CD14-positive monocyte (primary cell): ENCODE data around the gene TANGO6. TPM values are rescaled to one million over a fixed set of nuclear protein-coding genes. Genes with fewer than 3 reads are reported as not detected.

ENCODE experiments used
- DNase-seq, 3 donors: peaks; one replicate each; pipeline ENCODE4 v3.0.0-alpha.2; 2011 to 2022
- H2AFZ ChIP-seq: 2 replicates; pipeline ENCODE4 v1.6.0; 2012; ENCODE audit warnings: mild to moderate bottlenecking, low read depth, low read length, inconsistent platforms; ENCODE audit not compliant: insufficient read depth, poor library complexity, severe bottlenecking
- H3K27ac ChIP-seq, 2 donors: 1 replicate in 1 of 2; 2 replicates in 1 of 2; pipeline ENCODE4 v1.5.1; 2012 to 2013; ENCODE audit warnings: low read length in 2 of 2, control low read depth in 1 of 2, inconsistent platforms in 1 of 2, low read depth in 1 of 2, mild to moderate bottlenecking in 1 of 2
- H3K27me3 ChIP-seq, 2 donors: one replicate each; pipeline versions ENCODE4 v1.6.0 to v1.6.1; 2011 to 2013; ENCODE audit warnings: low read length in 2 of 2; ENCODE audit not compliant: control insufficient read depth in 2 of 2, insufficient read depth in 2 of 2
- H3K36me3 ChIP-seq, 2 donors: replicated peaks in 1 of 2; 1 replicate in 1 of 2; 2 replicates in 1 of 2; pipeline versions ENCODE4 v1.5.1 to v1.6.1; 2012 to 2013; ENCODE audit warnings: low read length in 2 of 2, control low read depth in 1 of 2, inconsistent platforms in 1 of 2, mild to moderate bottlenecking in 1 of 2; ENCODE audit not compliant: insufficient read depth in 2 of 2, control insufficient read depth in 1 of 2
- H3K4me1 ChIP-seq, 2 donors: 1 replicate in 1 of 2; 2 replicates in 1 of 2; pipeline versions ENCODE4 v1.5.1 to v1.6.1; 2012 to 2013; ENCODE audit warnings: low read length in 2 of 2, control low read depth in 1 of 2, inconsistent platforms in 1 of 2, mild to moderate bottlenecking in 1 of 2, moderate library complexity in 1 of 2; ENCODE audit not compliant: insufficient read depth in 2 of 2, control insufficient read depth in 1 of 2
- H3K4me2 ChIP-seq: replicated peaks from 2 replicates; pipeline ENCODE3; 2012; ENCODE audit warnings: low read length, moderate library complexity, mild to moderate bottlenecking; ENCODE audit not compliant: poor library complexity, severe bottlenecking; ENCODE audit errors: extremely low read depth
- H3K4me3 ChIP-seq, 3 experiments: fragments of 200-600 bp in 1 of 3; sonication (generic) in 1 of 3; replicated peaks in 1 of 3; 1 replicate in 2 of 3; 2 replicates in 1 of 3; pipeline ENCODE4 v1.5.1; 2011 to 2013; ENCODE audit warnings: low read length in 3 of 3, mild to moderate bottlenecking in 3 of 3, control low read depth in 2 of 3, low read depth in 2 of 3, inconsistent platforms in 1 of 3, moderate library complexity in 1 of 3
- H3K79me2 ChIP-seq: 2 replicates; pipeline ENCODE4 v1.6.0; 2012; ENCODE audit warnings: mild to moderate bottlenecking, control low read depth, inconsistent platforms, low read length, moderate library complexity; ENCODE audit not compliant: insufficient read depth
- H3K9ac ChIP-seq: 2 replicates; pipeline ENCODE4 v1.6.0; 2017; ENCODE audit warnings: low read length, mild to moderate bottlenecking; ENCODE audit not compliant: insufficient read depth, poor library complexity, severe bottlenecking
- H3K9me3 ChIP-seq, 2 donors: replicated peaks in 1 of 2; 1 replicate in 1 of 2; 2 replicates in 1 of 2; pipeline versions ENCODE4 v1.5.1 to v1.6.1; 2012 to 2013; ENCODE audit warnings: low read length in 2 of 2, control low read depth in 1 of 2; ENCODE audit not compliant: control insufficient read depth in 1 of 2, insufficient read depth in 1 of 2
- H4K20me1 ChIP-seq: 2 replicates; pipeline ENCODE4 v1.6.0; 2012; ENCODE audit warnings: mild to moderate bottlenecking, low read length, control low read depth, moderate library complexity; ENCODE audit not compliant: insufficient read depth
- H3K27ac Mint-ChIP-seq, 7 donors: one replicate each; pipeline ENCODE4 v1.8.0; 2020; ENCODE audit warnings: mild to moderate bottlenecking in 7 of 7, mixed read lengths in 7 of 7, moderate library complexity in 6 of 7, inconsistent platforms in 2 of 7
- H3K27me3 Mint-ChIP-seq, 3 donors: one replicate each; pipeline ENCODE4 v1.8.0; 2021 to 2022; ENCODE audit warnings: low read depth in 3 of 3, mild to moderate bottlenecking in 3 of 3, mixed read lengths in 3 of 3, moderate library complexity in 3 of 3, inconsistent platforms in 1 of 3
- H3K36me3 Mint-ChIP-seq, 2 donors: one replicate each; pipeline ENCODE4 v1.8.0; 2020; ENCODE audit warnings: mixed read lengths in 2 of 2, inconsistent platforms in 1 of 2, mild to moderate bottlenecking in 1 of 2
- H3K4me1 Mint-ChIP-seq: one replicate; pipeline ENCODE4 v1.8.0; 2020; ENCODE audit warnings: mild to moderate bottlenecking, mixed read lengths
- H3K4me3 Mint-ChIP-seq, 2 donors: one replicate each; pipeline ENCODE4 v1.8.0; 2020; ENCODE audit warnings: mild to moderate bottlenecking in 2 of 2, mixed read lengths in 2 of 2, moderate library complexity in 1 of 2
- H3K9me3 Mint-ChIP-seq, 7 donors: one replicate each; pipeline ENCODE4 v1.8.0; 2020 to 2022; ENCODE audit warnings: mixed read lengths in 7 of 7, mild to moderate bottlenecking in 6 of 7, moderate library complexity in 6 of 7, inconsistent platforms in 2 of 7
- CTCF ChIP-seq: fragments of 200-600 bp; IDR thresholded peaks from one replicate; pipeline ENCODE4 v1.8.0; 2022; ENCODE audit warnings: antibody characterized with exemption, mild to moderate bottlenecking
- WGBS: methylation state at CpG from one replicate; pipeline ENCODE4 v1.1.5; 2013; ENCODE audit warnings: missing lambda C conversion rate; ENCODE audit not compliant: insufficient coverage; 5-methylcytosine and 5-hydroxymethylcytosine counted together
- intact Hi-C, 2 donors: fragments of 100-400 bp; cut with micrococcal nuclease; formaldehyde crosslinking; loops; one replicate each; pipeline versions ENCODE4 v1.15.0 to v1.15.1; 2023
- polyA plus RNA-seq, 3 donors: library from polyadenylated mRNA; depleted of rRNA in 1 of 3; unstranded in 2 of 3; stranded (reverse) in 1 of 3; fragments of 300-500 nt in 2 of 3; fragments of >200 nt in 1 of 3; fragmentation: Illumina TruSeq in 2 of 3; gene quantifications; 1 replicate in 2 of 3; 2 replicates in 1 of 3; pipeline ENCODE4 v1.2.3, GENCODE V29; 2012 to 2021

The TANGO6 gene
- polyA plus RNA-seq, 3 donors, result 6.5 to 8.1 (median 7.3) TPM

DNA sequence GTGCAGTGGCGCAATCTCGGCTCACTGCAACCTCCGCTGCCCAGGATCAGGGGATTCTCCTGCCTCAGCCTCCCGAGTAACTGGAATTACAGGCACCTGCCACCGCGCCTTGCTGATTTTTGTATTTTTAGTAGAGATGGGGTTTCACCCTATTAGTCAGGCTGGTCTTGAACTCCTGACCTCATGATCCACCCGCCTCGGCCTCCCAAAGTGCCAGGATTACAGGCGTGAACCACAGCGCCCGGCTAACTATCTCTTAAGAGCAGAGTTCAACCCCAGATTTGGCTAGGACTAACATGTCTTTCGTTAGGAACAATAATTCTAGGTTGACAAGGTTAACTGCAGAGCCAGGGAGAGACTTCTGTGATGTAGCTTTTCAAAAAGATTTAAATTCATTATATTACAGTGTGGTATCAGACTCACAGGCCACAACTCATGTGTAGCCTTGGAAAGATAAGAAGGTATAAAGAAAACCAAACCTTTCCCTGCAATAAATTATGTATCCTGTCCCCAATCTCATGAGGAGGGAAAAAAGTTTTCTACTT lies 284.7 kb downstream of the TANGO6 start:
- Histone ChIP-seq H3K36me3 (peaks cover 0 to 13% of the 10 kb centered on the region in 2 donors), H3K9ac (no peak overlapping the region), H3K27me3 (no peaks in the 10 kb centered on the region), H2AFZ (no peak overlapping the region), H3K4me1 (peaks cover 6 to 9% of the 10 kb centered on the region in 2 donors), H3K4me2 (no peak overlapping the region), H3K27ac (peak overlapping the region in 1 of 2 donors; percentile 31), H3K9me3 (no peaks in the 10 kb centered on the region), H3K79me2 (peaks cover 87% of the 10 kb centered on the region), H3K4me3 (no peak overlapping the region), H4K20me1 (peaks cover 83% of the 10 kb centered on the region)
- Mint-ChIP-seq H3K27ac (peak overlapping the region in 2 of 7 donors; percentile 26 to 45), H3K4me3 (no peak overlapping the region), H3K9me3 (no peaks in the 10 kb centered on the region), H3K36me3 (peaks cover 0 to 11% of the 10 kb centered on the region in 2 donors), H3K27me3 (peaks cover 0 to 1% (median 0%) of the 10 kb centered on the region in 3 donors), H3K4me1 (peaks cover 28% of the 10 kb centered on the region)
- no peak for DNase-seq
- WGBS, result 99% methylated on average over 10 of the region's 12 CpGs
- intact Hi-C loops, result loop anchor here (10.0 kb wide), 1 partner anchor 423 kb away; no protein-coding TSS in a partner anchor
- TF ChIP-seq CTCF, result no peak

GRCh38 chr16:69130461-69130860 lies 287.1 kb downstream of the TANGO6 start:
- no peaks in the 10 kb centered on the region for H3K27me3 ChIP-seq
- intact Hi-C loops, result loop anchor here (5.0 to 10.0 kb wide), 3 partner anchors 54 to 593 kb away; partner anchors contain the start of genes SNTB2 (in 1 of the 2), VPS4A (in 1 of the 2) and ZFP90 (in 1 of the 2)
- WGBS, result no CpG with 5 or more reads among the region's 6 CpGs
- no peak overlapping the region for H3K27ac ChIP-seq
- H2AFZ ChIP-seq, result no peak overlapping the region
- Mint-ChIP-seq H3K36me3 (peaks cover 4 to 11% of the 10 kb centered on the region in 2 donors), H3K27me3 (peaks cover 0 to 1% (median 0%) of the 10 kb centered on the region in 3 donors), H3K4me3 (no peak overlapping the region), H3K9me3 (no peaks in the 10 kb centered on the region), H3K4me1 (peaks cover 37% of the 10 kb centered on the region), H3K27ac (no peak overlapping the region)
- no peak for TF ChIP-seq CTCF
- no peak overlapping the region for H3K9ac ChIP-seq
- H3K9me3 ChIP-seq, result no peaks in the 10 kb centered on the region
- H3K4me1 ChIP-seq, result peaks cover 13 to 19% of the 10 kb centered on the region in 2 donors
- no peak overlapping the region for H3K4me3 ChIP-seq
- H3K36me3 ChIP-seq, result peaks cover 0 to 9% of the 10 kb centered on the region in 2 donors
- H3K79me2 ChIP-seq, result peaks cover 96% of the 10 kb centered on the region
- H4K20me1 ChIP-seq, result peaks cover 59% of the 10 kb centered on the region
- no peak for DNase-seq
- no peak overlapping the region for H3K4me2 ChIP-seq
